ENCODE measurements around the gene TLE3. TPM values are rescaled to one million over a fixed set of nuclear protein-coding genes. Genes with fewer than 3 reads are reported as not detected.

Gene TLE3
- polyA plus RNA-seq, 1 of the 3 experiments (the other 2 are of a cell fraction), result 14.7 TPM

DNA sequence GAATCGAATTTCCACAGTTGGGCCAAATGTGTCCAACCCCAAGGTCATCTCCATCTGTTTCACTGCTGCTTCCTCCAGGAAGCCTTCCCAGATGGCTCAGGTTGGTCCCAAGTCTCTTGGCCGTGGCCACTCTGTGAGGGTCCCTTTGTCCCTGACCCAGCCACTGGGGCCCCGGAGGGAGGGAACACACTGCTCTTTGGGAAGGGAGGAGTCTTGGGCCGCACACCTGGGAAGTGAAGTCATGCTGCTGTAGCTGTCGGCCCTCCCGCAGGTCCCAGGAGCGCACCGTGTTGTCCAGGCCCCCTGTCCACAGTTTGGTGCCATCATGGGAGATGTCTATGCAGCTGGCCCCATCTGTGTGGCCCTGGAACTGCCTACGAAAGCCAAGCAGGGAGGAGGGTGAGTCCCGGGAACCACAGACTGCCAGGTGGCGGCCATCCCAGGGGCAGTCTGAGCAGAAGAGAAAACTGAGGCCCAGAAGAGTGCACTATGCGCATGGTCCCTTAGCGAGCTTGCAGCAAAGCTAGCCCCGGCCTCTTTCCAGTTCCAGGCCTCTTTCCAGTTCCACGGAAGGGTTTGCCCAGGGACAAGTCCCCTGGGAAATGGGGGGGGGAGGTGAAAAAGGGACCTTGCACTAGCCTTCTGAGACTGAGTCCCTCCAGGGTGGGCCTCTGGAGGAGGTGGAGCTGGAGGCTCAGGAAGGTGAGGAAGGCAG lies 44.6 kb downstream of the TLE3 start:
- no peak overlapping the region for H3K9ac ChIP-seq
- H3K4me3 ChIP-seq (ENCODE audit: low read depth in 2 of 2, low read length in 1 of 2), result no peak overlapping the region
- H4K20me1 ChIP-seq (ENCODE audit: insufficient read depth), result no peaks in the 10 kb centered on the region
- no peaks in the 10 kb centered on the region for H3F3A ChIP-seq (replicated peaks; ENCODE audit: insufficient read depth)
- no peak overlapping the region for H3K4me2 ChIP-seq
- TF ChIP-seq SIN3A (IDR thresholded peaks at IDR 0.05; ENCODE audit: borderline replicate concordance, low read depth, low read length) (no peak), JUND (IDR thresholded peaks at IDR 0.05) (no peak), RAD21 (IDR thresholded peaks at IDR 0.05; ENCODE audit: low read length) (no peak)
- TF ChIP-seq, protein P1, sequence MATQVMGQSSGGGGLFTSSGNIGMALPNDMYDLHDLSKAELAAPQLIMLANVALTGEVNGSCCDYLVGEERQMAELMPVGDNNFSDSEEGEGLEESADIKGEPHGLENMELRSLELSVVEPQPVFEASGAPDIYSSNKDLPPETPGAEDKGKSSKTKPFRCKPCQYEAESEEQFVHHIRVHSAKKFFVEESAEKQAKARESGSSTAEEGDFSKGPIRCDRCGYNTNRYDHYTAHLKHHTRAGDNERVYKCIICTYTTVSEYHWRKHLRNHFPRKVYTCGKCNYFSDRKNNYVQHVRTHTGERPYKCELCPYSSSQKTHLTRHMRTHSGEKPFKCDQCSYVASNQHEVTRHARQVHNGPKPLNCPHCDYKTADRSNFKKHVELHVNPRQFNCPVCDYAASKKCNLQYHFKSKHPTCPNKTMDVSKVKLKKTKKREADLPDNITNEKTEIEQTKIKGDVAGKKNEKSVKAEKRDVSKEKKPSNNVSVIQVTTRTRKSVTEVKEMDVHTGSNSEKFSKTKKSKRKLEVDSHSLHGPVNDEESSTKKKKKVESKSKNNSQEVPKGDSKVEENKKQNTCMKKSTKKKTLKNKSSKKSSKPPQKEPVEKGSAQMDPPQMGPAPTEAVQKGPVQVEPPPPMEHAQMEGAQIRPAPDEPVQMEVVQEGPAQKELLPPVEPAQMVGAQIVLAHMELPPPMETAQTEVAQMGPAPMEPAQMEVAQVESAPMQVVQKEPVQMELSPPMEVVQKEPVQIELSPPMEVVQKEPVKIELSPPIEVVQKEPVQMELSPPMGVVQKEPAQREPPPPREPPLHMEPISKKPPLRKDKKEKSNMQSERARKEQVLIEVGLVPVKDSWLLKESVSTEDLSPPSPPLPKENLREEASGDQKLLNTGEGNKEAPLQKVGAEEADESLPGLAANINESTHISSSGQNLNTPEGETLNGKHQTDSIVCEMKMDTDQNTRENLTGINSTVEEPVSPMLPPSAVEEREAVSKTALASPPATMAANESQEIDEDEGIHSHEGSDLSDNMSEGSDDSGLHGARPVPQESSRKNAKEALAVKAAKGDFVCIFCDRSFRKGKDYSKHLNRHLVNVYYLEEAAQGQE (IDR thresholded peaks at IDR 0.05; ENCODE audit: low read depth, low read length), result no peak
- H3K79me2 ChIP-seq (ENCODE audit: insufficient read depth), result no peaks in the 10 kb centered on the region
- H3K4me1 ChIP-seq (ENCODE audit: control insufficient read depth in 1 of 2, insufficient read depth in 2 of 2, low read depth in 1 of 2, low read length in 1 of 2), result peaks cover 0 to 32% of the 10 kb centered on the region in 2 experiments; a peak in 1 of 4 replicates
- CTCF ChIA-PET, result interaction anchor here (1.0 kb wide), 1 partner anchor 477 kb away, joined by 3 read pairs; no protein-coding TSS in a partner anchor
- POLR2A ChIA-PET, result no interaction called here
- no peaks in the 10 kb centered on the region for H3K9me3 ChIP-seq
- peaks cover 0 to 71% of the 10 kb centered on the region in 2 experiments for H3K36me3 ChIP-seq (replicated peaks in 1 of 2; ENCODE audit: control insufficient read depth in 1 of 2, insufficient read depth in 2 of 2, low read length in 1 of 2)
- DNase-seq, result no peak
- H3K27me3 ChIP-seq (ENCODE audit: insufficient read depth), result no peaks in the 10 kb centered on the region
- H2AFZ ChIP-seq (ENCODE audit: low read depth), result no peak overlapping the region
- whole genome bisulfite sequencing (ENCODE audit: low lambda C conversion rate), result 86% methylated on average over 15 of the region's 15 CpGs
- no peak overlapping the region for H3K27ac ChIP-seq (ENCODE audit: low read depth in 2 of 2, low read length in 1 of 2)
- H3K9me2 ChIP-seq, result no peaks in the 10 kb centered on the region

DNA sequence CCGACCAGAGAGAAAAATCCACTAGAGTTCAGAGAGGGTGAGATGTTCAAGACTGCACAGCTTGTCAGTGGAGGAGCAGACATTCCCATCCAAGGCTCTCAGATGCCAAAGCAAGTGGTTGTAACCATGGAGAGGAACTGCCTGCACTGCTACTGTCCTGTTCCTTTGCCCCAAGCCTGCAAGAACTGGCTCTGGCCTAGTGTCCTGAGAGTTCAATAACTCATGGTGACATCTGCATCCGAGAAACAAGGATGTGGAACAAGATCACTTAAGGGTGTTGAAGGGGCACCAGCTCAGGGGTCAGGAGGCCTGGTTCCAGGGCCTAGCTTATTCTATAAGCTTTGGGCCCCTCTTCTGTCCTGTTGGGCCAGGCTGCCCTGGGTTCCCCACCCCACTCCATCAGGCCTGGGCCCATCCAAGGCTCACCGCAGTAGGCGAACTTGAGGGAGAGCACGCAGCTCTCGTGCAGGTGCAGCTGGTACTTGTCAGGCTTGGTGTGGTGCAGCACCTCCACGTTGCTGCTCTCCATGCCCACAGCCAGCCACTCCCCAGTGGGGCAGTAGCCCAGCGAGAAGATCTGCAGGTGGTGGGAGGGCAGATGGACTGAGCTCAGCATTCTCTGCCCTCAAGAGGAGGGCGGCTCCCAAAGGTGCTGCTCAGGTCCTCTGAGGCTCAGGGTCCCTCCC lies 45.6 kb downstream of the TLE3 start:
- no peaks in the 10 kb centered on the region for H3K27me3 ChIP-seq (ENCODE audit: insufficient read depth)
- POLR2A ChIA-PET, result no interaction called here
- peaks cover 5 to 61% of the 10 kb centered on the region in 2 experiments for H3K36me3 ChIP-seq (replicated peaks in 1 of 2; ENCODE audit: control insufficient read depth in 1 of 2, insufficient read depth in 2 of 2, low read length in 1 of 2)
- H4K20me1 ChIP-seq (ENCODE audit: insufficient read depth), result no peaks in the 10 kb centered on the region
- no peak for DNase-seq
- no peak overlapping the region for H3K9ac ChIP-seq
- H3K4me3 ChIP-seq (ENCODE audit: low read depth in 2 of 2, low read length in 1 of 2), result no peak overlapping the region
- H2AFZ ChIP-seq (ENCODE audit: low read depth), result no peak overlapping the region
- WGBS (ENCODE audit: low lambda C conversion rate), result 96% methylated on average over 3 of the region's 9 CpGs
- peaks cover 0 to 27% of the 10 kb centered on the region in 2 experiments; a peak in 1 of 4 replicates for H3K4me1 ChIP-seq (ENCODE audit: control insufficient read depth in 1 of 2, insufficient read depth in 2 of 2, low read depth in 1 of 2, low read length in 1 of 2)
- H3K27ac ChIP-seq (ENCODE audit: low read depth in 2 of 2, low read length in 1 of 2), result no peak overlapping the region
- no peaks in the 10 kb centered on the region for H3F3A ChIP-seq (replicated peaks; ENCODE audit: insufficient read depth)
- no peak overlapping the region for H3K4me2 ChIP-seq
- CTCF ChIA-PET, result interaction anchor here (1.2 kb wide), 1 partner anchor 21 kb away, joined by 3 read pairs; no protein-coding TSS in a partner anchor
- H3K9me2 ChIP-seq, result no peaks in the 10 kb centered on the region
- no peaks in the 10 kb centered on the region for H3K79me2 ChIP-seq (ENCODE audit: insufficient read depth)
- H3K9me3 ChIP-seq, result no peaks in the 10 kb centered on the region
- TF ChIP-seq MEF2A (IDR thresholded peaks at IDR 0.05; ENCODE audit: borderline replicate concordance, low read depth) (no peak), POLR2AphosphoS5 (IDR thresholded peaks at IDR 0.05; ENCODE audit: low read depth, low read length) (no peak), FOXJ3 (CRISPR knock-in tag; IDR thresholded peaks at IDR 0.05) (no peak), GABPA (IDR thresholded peaks at IDR 0.05; ENCODE audit: low read depth) (no peak), EP300 (IDR thresholded peaks at IDR 0.05; ENCODE audit: borderline replicate concordance in 1 of 2, low read depth in 1 of 2, low read length in 1 of 2) (no peak), TCF12 (IDR thresholded peaks at IDR 0.05) (no peak), RCOR1 (IDR thresholded peaks at IDR 0.05; ENCODE audit: low read length) (no peak), FOSL2 (IDR thresholded peaks at IDR 0.05; ENCODE audit: borderline replicate concordance, low read depth) (no peak), FOXM1 (IDR thresholded peaks at IDR 0.05; ENCODE audit: low read depth) (no peak)
- TF ChIP-seq, protein P1 (IDR thresholded peaks at IDR 0.05; ENCODE audit: low read depth, low read length), result no peak
- TF ChIP-seq, protein P2, sequence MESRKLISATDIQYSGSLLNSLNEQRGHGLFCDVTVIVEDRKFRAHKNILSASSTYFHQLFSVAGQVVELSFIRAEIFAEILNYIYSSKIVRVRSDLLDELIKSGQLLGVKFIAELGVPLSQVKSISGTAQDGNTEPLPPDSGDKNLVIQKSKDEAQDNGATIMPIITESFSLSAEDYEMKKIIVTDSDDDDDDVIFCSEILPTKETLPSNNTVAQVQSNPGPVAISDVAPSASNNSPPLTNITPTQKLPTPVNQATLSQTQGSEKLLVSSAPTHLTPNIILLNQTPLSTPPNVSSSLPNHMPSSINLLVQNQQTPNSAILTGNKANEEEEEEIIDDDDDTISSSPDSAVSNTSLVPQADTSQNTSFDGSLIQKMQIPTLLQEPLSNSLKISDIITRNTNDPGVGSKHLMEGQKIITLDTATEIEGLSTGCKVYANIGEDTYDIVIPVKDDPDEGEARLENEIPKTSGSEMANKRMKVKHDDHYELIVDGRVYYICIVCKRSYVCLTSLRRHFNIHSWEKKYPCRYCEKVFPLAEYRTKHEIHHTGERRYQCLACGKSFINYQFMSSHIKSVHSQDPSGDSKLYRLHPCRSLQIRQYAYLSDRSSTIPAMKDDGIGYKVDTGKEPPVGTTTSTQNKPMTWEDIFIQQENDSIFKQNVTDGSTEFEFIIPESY (IDR thresholded peaks at IDR 0.05; ENCODE audit: borderline replicate concordance, low read depth), result no peak
- TF ChIP-seq, protein P3, sequence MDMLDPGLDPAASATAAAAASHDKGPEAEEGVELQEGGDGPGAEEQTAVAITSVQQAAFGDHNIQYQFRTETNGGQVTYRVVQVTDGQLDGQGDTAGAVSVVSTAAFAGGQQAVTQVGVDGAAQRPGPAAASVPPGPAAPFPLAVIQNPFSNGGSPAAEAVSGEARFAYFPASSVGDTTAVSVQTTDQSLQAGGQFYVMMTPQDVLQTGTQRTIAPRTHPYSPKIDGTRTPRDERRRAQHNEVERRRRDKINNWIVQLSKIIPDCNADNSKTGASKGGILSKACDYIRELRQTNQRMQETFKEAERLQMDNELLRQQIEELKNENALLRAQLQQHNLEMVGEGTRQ (IDR thresholded peaks at IDR 0.05; ENCODE audit: borderline replicate concordance, low read depth, low read length), result no peak
